D721Med (cell line): ENCODE measurements around the gene PCDHA13.

Source experiments
- DNase-seq: peaks from one replicate; pipeline ENCODE4 v3.0.0; 2011; ENCODE audit warnings: low spot score; ENCODE audit not compliant: insufficient read length
- FAIRE-seq: peaks from 2 replicates; lab custom pipeline; 2011; peaks lifted over from hg19 to GRCh38; lab: Jason Lieb, UNC
- CTCF ChIP-seq: IDR thresholded peaks from 2 replicates; pipeline ENCODE4 v1.5.1; 2012; ENCODE audit warnings: mild to moderate bottlenecking, control low read depth; ENCODE audit not compliant: insufficient read depth; ENCODE audit errors: missing control alignments

The PCDHA13 gene

DNA sequence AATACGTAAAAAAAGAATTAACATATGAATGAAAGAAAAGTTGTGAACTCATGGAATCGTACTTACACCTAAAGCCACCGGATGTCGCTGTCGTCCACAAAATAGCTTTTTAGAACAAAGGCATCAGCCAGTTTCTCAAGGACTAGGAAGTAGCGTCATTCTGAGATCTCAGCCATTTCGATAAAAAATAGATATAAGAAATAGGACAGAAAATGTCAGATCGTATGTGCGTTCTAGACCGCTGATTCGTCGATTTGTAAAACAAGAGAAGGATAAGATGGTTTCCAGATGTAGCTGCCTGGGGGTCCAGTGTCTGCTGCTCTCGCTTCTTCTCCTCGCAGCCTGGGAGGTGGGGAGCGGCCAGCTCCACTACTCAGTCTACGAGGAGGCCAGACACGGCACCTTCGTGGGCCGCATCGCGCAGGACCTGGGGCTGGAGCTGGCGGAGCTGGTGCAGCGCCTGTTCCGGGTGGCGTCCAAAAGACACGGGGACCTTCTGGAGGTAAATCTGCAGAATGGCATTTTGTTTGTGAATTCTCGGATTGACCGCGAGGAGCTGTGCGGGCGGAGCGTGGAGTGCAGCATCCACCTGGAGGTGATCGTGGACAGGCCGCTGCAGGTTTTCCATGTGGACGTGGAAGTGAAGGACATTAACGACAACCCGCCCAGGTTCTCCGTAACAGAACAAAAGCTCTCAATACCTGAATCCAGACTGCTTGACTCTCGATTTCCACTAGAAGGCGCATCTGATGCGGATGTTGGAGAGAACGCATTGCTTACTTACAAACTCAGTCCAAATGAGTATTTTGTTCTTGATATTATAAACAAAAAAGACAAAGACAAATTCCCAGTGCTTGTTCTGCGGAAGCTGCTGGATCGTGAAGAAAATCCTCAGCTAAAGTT lies 25.9 kb upstream of the PCDHA13 start, which contains the start of gene PCDHA10:
Gene PCDHA10, plus strand, starts transcription at position 126 of the 903 bp plus-strand sequence. Its CDS starts 152 bp downstream, at position 278.
- no peak for TF ChIP-seq CTCF
- no peak for FAIRE-seq
- no peak for DNase-seq

- no peak for TF ChIP-seq CTCF
- FAIRE-seq: no peak
- DNase-seq: no peak
These were observed 24.5 kb upstream of the PCDHA13 start for GRCh38 chr5:140857177-140857986.

DNA sequence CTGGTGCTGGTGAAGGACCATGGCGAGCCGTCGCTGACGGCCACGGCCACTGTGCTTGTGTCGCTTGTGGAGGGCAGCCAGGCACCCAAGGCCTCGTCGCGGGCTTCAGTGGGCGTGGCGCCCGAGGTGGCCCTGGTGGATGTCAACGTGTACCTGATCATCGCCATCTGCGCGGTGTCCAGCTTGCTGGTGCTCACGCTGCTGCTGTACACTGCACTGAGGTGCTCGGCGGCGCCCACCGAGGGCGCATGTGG lies 24.0 kb upstream of the PCDHA13 start:
- TF ChIP-seq CTCF: no peak
- DNase-seq (no peak), FAIRE-seq (no peak)

DNA sequence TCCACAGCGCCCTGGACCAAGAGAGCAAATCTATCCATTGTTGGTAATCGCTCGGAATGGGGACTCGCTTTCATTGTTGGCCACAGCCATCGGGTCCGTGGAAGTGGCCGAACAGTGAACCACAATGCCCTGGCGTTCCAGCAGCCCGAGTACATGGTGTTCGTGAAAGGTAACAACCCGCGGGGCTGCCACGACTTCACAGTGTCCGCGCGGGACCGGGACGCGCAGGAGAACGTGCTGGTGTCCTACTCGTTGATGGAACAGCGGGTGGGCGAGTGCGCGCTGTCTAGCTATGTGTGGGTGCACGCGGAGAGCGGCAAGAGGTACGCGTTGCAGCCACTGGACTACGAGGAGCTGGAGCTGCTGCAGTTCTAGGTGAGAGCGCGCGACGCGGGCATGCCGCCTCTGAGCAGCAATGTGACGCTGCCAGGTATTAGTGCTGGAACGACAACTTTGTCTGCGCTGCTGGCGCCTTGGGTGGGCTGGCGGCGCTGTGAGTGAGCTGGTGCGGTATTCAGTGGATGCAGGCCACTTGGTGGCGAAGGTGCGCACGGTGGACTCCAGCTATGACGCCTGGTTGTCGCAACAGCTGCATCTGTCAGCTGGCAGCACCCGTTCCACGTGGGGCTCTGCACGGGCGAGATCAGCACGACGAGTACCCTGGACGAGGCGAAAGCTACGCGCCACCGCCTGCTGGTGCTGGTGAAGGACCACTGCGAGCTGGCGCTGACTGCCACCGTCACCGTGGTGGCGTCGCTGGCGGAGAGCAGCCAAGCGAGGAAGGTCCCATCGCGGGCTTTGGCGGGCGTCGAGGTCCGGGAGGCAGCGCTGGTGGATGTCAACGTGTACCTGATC lies 19.3 kb upstream of the PCDHA13 start:
- no peak for DNase-seq
- no peak for TF ChIP-seq CTCF
- no peak for FAIRE-seq

DNA sequence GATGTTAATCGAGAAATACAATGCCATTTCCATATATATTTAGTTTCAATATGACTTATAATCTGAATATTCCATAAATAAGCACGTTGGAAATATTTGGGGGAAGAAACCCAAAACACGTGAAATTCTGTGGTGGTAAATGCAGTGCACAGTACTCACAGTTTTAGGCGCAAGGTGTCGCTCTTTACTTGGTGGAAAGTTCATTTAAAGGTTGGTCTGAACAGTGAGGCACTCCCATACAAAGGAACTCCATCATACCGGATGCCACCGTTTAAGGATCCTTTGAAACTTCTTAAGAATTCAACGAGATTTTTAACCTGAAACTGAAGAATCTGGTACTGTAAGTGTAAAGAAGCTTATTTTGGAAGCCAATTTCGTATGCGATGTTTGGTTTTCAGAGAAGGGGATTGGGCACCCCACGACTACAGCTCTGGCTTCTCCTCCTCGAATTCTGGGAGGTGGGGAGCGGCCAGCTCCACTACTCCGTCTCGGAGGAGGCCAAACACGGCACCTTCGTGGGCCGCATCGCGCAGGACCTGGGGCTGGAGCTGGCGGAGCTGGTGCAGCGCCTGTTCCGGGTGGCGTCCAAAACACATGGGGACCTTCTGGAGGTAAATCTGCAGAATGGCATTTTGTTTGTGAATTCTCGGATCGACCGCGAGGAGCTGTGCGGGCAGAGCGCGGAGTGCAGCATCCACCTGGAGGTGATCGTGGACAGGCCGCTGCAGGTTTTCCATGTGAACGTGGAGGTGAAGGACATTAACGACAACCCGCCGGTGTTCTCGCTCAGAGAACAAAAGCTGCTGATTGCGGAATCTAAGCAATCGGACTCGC lies 13.0 kb upstream of the PCDHA13 start, which contains the start of gene PCDHA11:
Gene PCDHA11, plus strand, starts transcription at position 237 of the 834 bp plus-strand sequence. Its CDS starts 147 bp downstream, at position 384.
- FAIRE-seq (no peak), DNase-seq (no peak)
- TF ChIP-seq CTCF: no peak

DNA sequence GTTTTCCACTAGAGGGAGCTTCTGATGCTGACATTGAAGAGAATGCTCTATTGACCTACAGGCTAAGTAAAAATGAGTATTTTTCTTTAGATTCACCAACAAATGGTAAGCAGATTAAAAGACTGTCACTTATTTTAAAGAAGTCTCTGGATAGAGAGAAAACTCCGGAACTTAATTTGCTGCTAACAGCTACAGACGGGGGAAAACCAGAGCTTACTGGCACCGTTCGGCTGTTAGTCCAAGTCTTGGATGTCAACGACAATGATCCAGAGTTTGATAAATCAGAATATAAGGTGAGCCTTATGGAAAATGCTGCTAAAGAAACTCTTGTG lies 12.4 kb upstream of the PCDHA13 start:
- peak; percentile 20 for TF ChIP-seq CTCF
- FAIRE-seq (no peak), DNase-seq (no peak)
